Vagina (tissue), 2 donors: ENCODE measurements around the gene CYFIP1. TPM values are rescaled to one million over a fixed set of nuclear protein-coding genes. Genes with fewer than 3 reads are reported as not detected.

Experiments used
- DNase-seq, 2 donors: peaks; one replicate each; pipeline ENCODE4 v3.0.0-alpha.2; 2017; ENCODE audit errors: extremely low spot score in 2 of 2
- H3K27ac ChIP-seq: fragments of 200-600 bp; sonication (generic); one replicate; pipeline ENCODE4 v1.5.1; 2019
- H3K27me3 ChIP-seq: fragments of 200-600 bp; sonication (generic); one replicate; pipeline ENCODE4 v1.5.1; 2019
- H3K36me3 ChIP-seq, 2 donors: fragments of 200-600 bp; sonication (generic); one replicate each; pipeline ENCODE4 v1.5.1; 2017 to 2019
- H3K4me1 ChIP-seq: fragments of 200-600 bp; sonication (generic); one replicate; pipeline ENCODE4 v1.5.1; 2019
- H3K4me3 ChIP-seq, 2 donors: fragments of 200-600 bp; sonication (generic); 1 replicate in 1 of 2; 2 replicates in 1 of 2; pipeline ENCODE4 v1.5.1; 2016 to 2019
- H3K9me3 ChIP-seq: fragments of 200-600 bp; sonication (generic); one replicate; pipeline ENCODE4 v1.5.1; 2019
- POLR2A ChIP-seq, 2 donors: fragments of 450-650 bp; IDR thresholded peaks; one replicate each; pipeline ENCODE4 v1.6.1; 2017; ENCODE audit warnings: antibody characterized with exemption in 2 of 2, mild to moderate bottlenecking in 2 of 2, moderate library complexity in 2 of 2
- POLR2AphosphoS5 ChIP-seq, 2 donors: sonication (generic); formaldehyde crosslinking; IDR thresholded peaks; one replicate each; pipeline ENCODE4 v1.9.0; 2017; ENCODE audit warnings: antibody characterized with exemption in 2 of 2, mild to moderate bottlenecking in 2 of 2, low read depth in 1 of 2; ENCODE audit not compliant: insufficient read depth in 1 of 2
- intact Hi-C: fragments of 100-400 bp; cut with DNase I; formaldehyde crosslinking; loops from one replicate; pipeline ENCODE4 v1.15.1; 2023
- total RNA-seq: library from RNA; depleted of rRNA; stranded (reverse); fragments of >200 nt; gene quantifications from one replicate; pipeline ENCODE4 v1.2.3, GENCODE V29; 2016
- TF ChIP-seq, protein P1 (sequence below), 3 experiments: fragments of 450-650 bp in 2 of 3; fragments of 200-600 bp in 1 of 3; sonication (generic) in 1 of 3; IDR thresholded peaks; one replicate each; pipeline ENCODE4 v1.5.1; 2017 to 2019; ENCODE audit warnings: antibody characterized with exemption in 3 of 3, mild to moderate bottlenecking in 2 of 3, moderate library complexity in 2 of 3

The CYFIP1 gene
- total RNA-seq = 101 TPM

- intact Hi-C loops = no loop called here
- no peak for DNase-seq
Observed at GRCh38 chr15:22980189-22981050, at the start of gene CYFIP1. TSS of gene CYFIP1 (minus strand) at chr15:22980368. CDS start at chr15:22947285, 33,083 bp downstream.

DNA sequence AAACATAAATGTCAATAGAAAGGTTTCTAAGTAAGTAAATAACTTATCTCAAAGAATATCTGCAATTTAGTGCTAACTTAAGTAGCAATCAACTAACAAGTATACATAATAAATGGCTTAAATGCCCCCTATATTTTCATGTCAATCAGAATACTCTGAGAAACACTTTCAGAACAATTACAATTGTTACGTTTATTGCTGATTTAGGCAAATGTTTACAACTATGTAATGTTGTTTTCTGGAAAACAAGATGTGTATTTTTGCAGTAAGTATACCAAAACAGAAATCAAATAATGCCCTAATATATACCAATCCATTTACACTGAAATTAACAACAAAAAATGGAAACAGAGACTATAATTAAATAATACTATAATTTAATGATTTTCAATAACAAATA lies 46.0 kb upstream of the CYFIP1 start:
- TF ChIP-seq, protein P1, sequence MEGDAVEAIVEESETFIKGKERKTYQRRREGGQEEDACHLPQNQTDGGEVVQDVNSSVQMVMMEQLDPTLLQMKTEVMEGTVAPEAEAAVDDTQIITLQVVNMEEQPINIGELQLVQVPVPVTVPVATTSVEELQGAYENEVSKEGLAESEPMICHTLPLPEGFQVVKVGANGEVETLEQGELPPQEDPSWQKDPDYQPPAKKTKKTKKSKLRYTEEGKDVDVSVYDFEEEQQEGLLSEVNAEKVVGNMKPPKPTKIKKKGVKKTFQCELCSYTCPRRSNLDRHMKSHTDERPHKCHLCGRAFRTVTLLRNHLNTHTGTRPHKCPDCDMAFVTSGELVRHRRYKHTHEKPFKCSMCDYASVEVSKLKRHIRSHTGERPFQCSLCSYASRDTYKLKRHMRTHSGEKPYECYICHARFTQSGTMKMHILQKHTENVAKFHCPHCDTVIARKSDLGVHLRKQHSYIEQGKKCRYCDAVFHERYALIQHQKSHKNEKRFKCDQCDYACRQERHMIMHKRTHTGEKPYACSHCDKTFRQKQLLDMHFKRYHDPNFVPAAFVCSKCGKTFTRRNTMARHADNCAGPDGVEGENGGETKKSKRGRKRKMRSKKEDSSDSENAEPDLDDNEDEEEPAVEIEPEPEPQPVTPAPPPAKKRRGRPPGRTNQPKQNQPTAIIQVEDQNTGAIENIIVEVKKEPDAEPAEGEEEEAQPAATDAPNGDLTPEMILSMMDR (IDR thresholded peaks at IDR 0.05) = no peak
- TF ChIP-seq POLR2AphosphoS5 (IDR thresholded peaks at IDR 0.05; ENCODE audit: insufficient read depth in 1 of 2, low read depth in 1 of 2) (no peak), POLR2A (IDR thresholded peaks at IDR 0.05) (no peak)
- no peak overlapping the region for H3K4me3 ChIP-seq
- no peaks in the 10 kb centered on the region for H3K9me3 ChIP-seq
- DNase-seq = no peak
- no peaks in the 10 kb centered on the region for H3K4me1 ChIP-seq
- H3K27ac ChIP-seq = no peak overlapping the region
- intact Hi-C loops = no loop called here
- H3K36me3 ChIP-seq = peaks cover 0 to 85% of the 10 kb centered on the region in 2 donors
- no peaks in the 10 kb centered on the region for H3K27me3 ChIP-seq

More at GRCh38 chr15:22980189-22981050, at the start of gene CYFIP1:
- peak in 1 of 2 donors; percentile 45 for TF ChIP-seq POLR2A (IDR thresholded peaks at IDR 0.05)
- TF ChIP-seq POLR2AphosphoS5 (IDR thresholded peaks at IDR 0.05; ENCODE audit: insufficient read depth in 1 of 2, low read depth in 1 of 2) = peak in 1 of 2 donors; percentile 39
- TF ChIP-seq, protein P1 (IDR thresholded peaks at IDR 0.05) = no peak
- Histone ChIP-seq H3K27me3 (no peaks in the 10 kb centered on the region), H3K36me3 (no peaks in the 10 kb centered on the region), H3K9me3 (no peaks in the 10 kb centered on the region), H3K4me1 (peaks cover 8% of the 10 kb centered on the region), H3K4me3 (peak within 1 kb of the TSS; percentile 86 to 99), H3K27ac (peak within 1 kb of the TSS; percentile 85)

DNA sequence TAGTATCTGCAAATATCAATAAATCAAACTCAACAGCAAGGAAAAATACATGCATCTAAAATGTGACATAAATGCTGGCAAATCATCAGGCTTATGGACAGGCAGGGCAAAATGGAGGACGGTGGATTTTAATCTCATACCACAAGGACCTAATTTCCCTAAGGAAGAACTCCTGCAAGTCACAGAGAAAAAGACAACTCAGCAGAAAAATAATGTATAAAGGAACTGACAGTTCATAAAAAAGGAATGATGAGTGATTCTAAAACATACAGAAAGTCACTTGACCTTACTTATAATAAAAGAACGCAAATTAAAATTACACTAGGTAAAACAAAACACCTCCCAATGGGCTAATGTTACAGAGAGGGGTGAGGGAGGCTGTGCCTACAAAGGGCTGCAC lies 42.0 kb upstream of the CYFIP1 start:
- Histone ChIP-seq H3K27me3 (no peaks in the 10 kb centered on the region), H3K4me1 (no peaks in the 10 kb centered on the region), H3K36me3 (peaks cover 6 to 92% of the 10 kb centered on the region in 2 donors), H3K27ac (no peak overlapping the region), H3K9me3 (no peaks in the 10 kb centered on the region), H3K4me3 (no peak overlapping the region)
- DNase-seq = no peak
- TF ChIP-seq POLR2A (IDR thresholded peaks at IDR 0.05) = no peak
- TF ChIP-seq, protein P1 (IDR thresholded peaks at IDR 0.05) = no peak
- no peak for TF ChIP-seq POLR2AphosphoS5 (IDR thresholded peaks at IDR 0.05; ENCODE audit: insufficient read depth in 1 of 2, low read depth in 1 of 2)
- intact Hi-C loops = no loop called here

GRCh38 chr15:23014394-23015000 lies 34.3 kb upstream of the CYFIP1 start:
- Histone ChIP-seq H3K9me3 (no peaks in the 10 kb centered on the region), H3K27me3 (no peaks in the 10 kb centered on the region), H3K4me1 (no peaks in the 10 kb centered on the region), H3K36me3 (peaks cover 6 to 57% of the 10 kb centered on the region in 2 donors), H3K4me3 (no peak overlapping the region), H3K27ac (no peak overlapping the region)
- intact Hi-C loops = no loop called here
- TF ChIP-seq POLR2A (IDR thresholded peaks at IDR 0.05) (no peak), POLR2AphosphoS5 (IDR thresholded peaks at IDR 0.05; ENCODE audit: insufficient read depth in 1 of 2, low read depth in 1 of 2) (no peak)
- TF ChIP-seq, protein P1 (IDR thresholded peaks at IDR 0.05) = no peak
- peak in 1 of 2 donors; percentile 56 for DNase-seq
